Head of caudate nucleus (tissue), 42 donors: ENCODE results near the gene EXOC3.
A peak's percentile ranks its signal among the peaks of the same experiment; 100 is the strongest.

Experiments
- DNase-seq, 42 donors: peaks; one replicate each; pipeline versions ENCODE4 v3.0.0 to v3.0.0-alpha.2; 2020 to 2021; ENCODE audit warnings: mixed read lengths in 7 of 42
- intact Hi-C: fragments of 100-400 bp; cut with DNase I; formaldehyde crosslinking; loops from one replicate; pipeline ENCODE4 v1.15.0; 2022

EXOC3 gene

DNA sequence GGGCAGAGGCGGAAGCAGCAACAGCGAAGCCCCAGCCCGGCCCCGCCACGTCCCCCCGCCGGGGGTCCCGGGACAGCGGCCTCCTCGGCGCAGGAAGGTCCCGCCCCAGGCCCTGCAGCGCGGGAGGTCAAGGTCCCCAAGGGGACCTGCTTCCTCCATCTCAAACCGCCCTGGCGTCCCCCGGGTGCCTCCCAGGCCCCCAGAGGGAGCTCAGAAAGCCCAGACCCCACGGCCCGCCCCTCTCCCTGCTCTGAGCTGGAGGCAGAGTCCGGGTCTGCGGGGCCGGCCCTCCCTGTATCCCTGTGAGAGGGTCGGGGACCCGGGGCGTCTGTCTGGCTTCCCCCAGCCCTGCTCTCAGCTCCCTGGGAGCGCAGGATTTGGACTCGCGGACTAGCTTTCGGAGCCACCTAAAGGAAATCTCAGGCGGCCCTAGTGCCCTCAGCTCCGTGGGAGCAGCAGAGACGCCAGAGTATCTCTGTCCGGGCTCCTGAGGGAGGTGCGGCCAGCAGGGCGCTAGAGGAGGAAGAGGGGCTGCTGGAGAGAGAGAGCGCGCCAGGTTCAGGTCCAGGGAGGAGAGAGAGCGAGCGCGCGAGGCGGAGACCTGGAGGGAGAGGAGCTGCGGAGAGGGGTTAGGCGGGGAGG is 30.7 kb downstream of the EXOC3 start:
- DNase-seq: peak in 22 of 42 donors; percentile 9 to 51 (median 23)
- intact Hi-C loops: loop anchor here (2.0 to 10.0 kb wide), 2 partner anchors 31 to 421 kb away; partner anchors contain the start of genes BRD9, EXOC3 and TRIP13

DNA sequence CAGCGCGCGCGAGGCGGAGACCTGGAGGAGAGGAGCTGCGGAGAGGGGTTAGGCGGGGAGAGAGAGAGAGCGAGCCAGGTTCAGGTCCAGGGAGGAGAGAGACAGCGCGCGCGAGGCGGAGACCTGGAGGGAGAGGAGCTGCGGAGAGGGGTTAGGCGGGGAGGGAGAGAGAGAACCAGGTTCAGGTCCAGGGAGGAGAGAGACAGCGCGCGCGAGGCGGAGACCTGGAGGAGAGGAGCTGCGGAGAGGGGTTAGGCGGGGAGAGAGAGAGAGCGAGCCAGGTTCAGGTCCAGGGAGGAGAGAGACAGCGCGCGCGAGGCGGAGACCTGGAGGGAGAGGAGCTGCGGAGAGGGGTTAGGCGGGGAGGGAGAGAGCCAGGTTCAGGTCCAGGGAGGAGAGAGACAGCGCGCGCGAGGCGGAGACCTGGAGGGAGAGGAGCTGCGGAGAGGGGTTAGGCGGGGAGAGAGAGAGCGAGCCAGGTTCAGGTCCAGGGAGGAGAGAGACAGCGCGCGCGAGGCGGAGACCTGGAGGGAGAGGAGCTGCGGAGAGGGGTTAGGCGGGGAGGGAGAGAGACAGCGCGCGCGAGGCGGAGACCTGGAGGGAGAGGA is 31.4 kb downstream of the EXOC3 start:
- intact Hi-C loops: loop anchor here (10.0 kb wide), 1 partner anchor 420 kb away; the partner anchor contains the start of genes BRD9 and TRIP13
- DNase-seq: peak in 2 of 42 donors; percentile 1 to 5

DNA sequence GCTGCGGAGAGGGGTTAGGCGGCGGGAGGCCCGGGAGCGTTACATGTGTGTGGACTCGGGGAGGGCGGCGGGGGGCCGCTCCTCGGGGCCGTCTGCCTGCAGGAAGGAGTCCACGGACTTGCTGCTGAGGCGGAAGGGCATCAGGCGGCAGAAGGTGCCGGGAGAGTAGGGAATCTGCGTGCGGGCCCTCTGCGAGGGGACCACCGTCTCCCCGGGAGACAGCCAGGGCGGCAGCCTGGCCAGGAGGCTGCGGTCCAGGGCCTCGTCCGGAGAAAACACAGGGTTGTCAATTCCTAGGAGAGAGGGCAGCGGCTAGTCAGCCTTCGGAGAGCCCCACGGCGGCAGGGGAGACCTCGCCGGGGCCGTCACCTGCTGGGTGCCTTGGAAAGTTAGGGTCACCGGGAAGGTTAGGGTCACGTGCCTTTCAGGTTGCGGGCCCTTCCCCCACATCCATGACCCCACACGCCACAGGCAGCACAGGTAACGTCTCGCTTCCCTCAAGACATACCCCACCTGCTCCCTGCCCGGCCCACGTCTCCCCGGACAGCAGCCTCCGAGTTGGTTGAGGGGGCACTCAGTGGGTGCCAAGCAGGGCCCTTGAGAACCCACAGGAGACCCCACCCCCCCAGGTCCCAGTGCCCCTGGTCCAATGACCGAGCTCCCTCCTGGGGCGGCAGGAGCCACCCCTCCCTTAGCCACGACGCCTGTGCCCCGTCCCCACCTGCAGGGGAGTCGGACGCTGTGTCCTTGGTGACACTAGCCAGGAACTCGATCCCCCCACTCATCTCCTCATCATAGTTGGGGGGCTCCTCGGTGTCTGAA is 32.1 kb downstream of the EXOC3 start:
- DNase-seq: no peak

DNA sequence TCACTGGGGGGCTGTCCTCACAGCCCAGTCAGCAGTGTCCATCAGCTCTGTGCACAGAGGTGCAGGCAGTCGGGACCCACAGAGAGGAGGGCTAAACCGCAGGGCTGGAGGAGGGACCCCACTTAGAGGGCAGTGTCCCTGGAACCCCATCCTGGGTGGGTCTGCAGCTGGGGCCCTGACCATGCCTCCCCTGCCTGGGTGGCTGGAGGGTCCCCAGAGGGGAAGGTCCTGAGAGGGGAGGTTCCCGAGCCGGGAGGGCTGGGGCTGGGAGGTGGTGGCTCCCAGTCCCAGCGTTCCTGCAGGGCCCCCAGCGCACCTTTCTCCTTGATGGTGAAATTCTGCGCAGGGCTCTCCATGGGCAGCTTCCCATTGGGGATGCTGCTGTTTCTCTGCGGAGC is 32.7 kb downstream of the EXOC3 start:
- no peak for DNase-seq
- intact Hi-C loops: loop anchor here (5.0 to 10.0 kb wide), 2 partner anchors 142 to 419 kb away; partner anchors contain the start of genes BRD9 and TRIP13

More for the DNA sequence above, 32.1 kb downstream of the EXOC3 start:
- intact Hi-C loops: loop anchor here (5.0 to 10.0 kb wide), 2 partner anchors 142 to 420 kb away; partner anchors contain the start of genes BRD9 and TRIP13

DNA sequence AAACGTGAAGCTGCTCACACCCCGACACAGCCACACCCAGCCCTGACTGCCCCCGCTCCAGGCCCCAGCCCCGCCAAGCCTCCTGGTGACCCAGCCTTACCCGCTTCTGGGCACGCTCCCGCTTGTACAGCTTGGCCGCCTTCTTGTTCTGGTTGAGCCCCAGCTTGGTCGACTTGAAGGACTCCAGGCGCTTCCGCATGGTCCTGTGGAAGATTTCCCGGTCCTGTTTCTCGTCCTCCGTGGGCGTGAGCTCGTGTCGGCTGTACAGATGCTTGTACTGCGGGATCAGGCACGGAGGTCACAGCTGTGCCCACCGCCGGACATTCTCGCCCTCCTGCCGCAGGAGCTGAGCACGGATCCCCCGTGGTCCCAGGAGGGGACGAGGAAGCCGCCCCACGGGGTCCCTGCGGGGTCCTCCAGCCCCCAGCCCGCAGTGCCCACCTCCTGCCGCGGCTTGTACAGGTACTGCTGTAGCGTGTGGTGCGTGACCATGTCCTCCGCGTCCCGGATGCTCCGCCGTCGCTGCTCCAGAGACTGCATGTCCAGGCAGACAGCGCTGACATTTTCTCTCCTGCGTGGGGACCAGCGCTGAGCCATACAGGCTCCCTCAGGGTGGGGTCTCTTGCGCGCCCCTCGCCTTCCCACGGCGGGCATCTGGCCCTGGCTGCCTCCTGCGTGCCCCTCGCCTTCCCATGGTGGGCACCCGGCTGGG is 33.3 kb downstream of the EXOC3 start:
- intact Hi-C loops: loop anchor here (5.0 to 10.0 kb wide), 2 partner anchors 141 to 419 kb away; partner anchors contain the start of genes BRD9 and TRIP13
- DNase-seq: no peak

DNA sequence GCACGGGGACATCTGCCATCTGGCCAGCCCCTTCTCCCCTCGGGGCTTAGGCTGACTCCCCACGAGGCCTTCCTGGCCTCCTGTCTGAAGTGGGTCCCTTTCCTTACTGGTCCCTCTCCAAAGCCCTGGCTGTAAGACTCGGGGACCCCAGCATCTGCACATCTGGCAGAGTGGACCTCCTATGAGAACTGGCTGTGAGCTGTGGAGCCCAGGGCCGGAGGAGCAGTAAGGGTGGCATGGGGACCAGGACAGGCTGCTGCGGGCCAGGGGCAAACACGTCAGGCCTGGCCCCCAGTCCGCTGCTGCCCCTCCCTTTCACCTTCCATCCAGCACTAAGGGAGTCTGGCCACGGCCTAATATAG is 33.8 kb downstream of the EXOC3 start:
- no peak for DNase-seq
- intact Hi-C loops: loop anchor here (5.0 to 10.0 kb wide), 2 partner anchors 141 to 418 kb away; partner anchors contain the start of genes BRD9 and TRIP13

DNA sequence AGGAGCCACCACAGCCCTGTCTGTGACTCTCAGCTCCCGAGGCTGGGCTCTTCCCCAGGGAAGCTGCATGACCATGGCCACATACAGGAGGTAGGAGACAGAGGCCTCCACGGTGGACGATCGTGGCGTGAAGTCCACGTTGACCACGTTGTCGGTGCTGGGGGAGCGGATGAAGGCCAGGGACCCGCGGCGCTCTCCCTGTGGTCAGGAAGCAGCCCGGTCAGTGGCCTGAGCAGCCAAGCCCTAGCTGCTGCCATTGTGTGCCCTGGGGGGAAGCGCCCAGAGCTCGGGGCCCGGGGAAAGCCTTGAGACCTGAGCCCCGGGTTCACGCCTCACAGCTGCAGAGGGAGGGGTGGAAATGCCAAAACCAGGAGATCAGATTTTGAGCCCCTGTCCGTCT is 34.3 kb downstream of the EXOC3 start:
- DNase-seq: no peak
- intact Hi-C loops: loop anchor here (5.0 to 10.0 kb wide), 2 partner anchors 140 to 418 kb away; partner anchors contain the start of genes BRD9 and TRIP13

DNA sequence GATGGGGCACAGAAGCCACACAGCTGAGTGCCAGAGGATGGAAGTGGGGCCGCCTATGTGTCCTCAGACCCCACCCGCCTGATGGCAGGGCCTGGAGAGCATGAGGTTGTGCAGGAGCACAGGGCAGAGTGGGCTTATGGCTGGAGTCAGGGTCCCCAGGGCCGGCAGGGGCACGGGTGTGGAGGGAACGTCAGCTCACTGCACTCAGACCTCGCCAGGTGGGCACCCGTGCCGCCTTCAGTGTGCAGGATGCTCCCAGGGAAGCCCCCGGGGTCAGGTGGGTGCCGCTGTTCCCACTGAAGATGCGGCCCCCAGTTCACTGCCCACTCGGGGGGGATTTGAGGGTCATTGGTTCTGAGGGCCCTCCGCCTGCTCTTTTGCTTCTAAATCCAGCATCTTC is 34.9 kb downstream of the EXOC3 start:
- intact Hi-C loops: loop anchor here (5.0 to 10.0 kb wide), 2 partner anchors 139 to 417 kb away; partner anchors contain the start of genes BRD9 and TRIP13
- no peak for DNase-seq

DNA sequence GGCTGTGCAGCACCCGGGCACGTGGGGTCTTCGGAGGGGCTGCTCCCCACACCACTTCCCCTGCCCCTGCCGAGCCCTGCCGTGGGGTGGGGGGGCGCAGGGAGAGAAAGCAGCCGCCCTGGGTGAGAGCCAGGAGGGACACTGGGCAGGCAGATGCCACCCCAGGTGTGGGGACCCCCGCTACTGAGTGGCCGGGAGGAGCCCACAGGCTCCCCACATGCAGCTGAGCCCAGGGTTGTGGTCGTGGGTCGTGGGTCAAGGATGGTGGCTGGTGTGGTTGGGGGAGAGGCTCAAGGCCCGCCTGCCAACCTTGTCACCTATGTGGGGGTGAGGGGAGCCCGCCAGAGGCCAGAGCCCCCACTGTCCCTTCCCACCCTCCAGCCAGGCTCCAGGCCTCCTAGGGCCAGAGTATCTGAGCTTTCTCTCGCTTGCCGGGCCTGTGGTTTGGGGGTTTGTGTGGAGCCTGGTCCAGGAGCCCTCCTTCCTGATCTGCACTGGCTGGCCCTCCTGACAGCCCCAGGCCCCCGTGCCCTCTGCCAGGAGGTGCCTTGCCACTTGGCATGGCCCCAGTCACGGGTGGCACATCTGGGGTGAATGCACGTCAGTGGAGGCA is 35.5 kb downstream of the EXOC3 start:
- intact Hi-C loops: loop anchor here (5.0 to 10.0 kb wide), 2 partner anchors 139 to 416 kb away; partner anchors contain the start of genes BRD9 and TRIP13
- no peak for DNase-seq

DNA sequence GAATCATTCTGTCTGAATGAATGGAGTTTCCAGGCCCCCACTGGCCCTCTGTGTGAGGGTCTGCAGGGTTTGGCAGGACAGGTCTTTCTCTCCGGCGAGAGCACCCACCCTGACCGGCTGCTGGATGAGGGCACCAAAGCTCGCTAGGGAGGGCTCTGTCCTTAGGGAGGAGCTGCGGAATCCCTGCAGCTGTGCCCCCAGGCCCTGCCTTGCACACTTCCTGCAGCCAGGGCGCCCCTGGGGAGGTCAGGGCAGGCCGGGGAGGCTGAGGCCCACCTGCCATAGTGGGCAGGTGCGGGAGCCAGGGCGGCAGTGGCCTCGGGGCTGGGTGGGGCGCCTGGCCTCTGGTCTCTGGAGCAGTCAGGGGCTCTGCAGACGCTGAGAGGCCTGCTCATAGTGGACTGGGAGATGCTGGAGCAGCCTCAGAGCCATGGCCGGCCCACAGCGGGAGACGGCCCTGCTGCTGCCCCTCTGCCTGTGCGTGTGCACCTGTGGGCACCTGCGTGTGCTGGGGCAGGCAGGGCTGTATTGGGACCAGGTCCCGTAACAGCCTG is 36.1 kb downstream of the EXOC3 start:
- intact Hi-C loops: loop anchor here (5.0 to 10.0 kb wide), 2 partner anchors 138 to 416 kb away; partner anchors contain the start of genes BRD9 and TRIP13
- no peak for DNase-seq

DNA sequence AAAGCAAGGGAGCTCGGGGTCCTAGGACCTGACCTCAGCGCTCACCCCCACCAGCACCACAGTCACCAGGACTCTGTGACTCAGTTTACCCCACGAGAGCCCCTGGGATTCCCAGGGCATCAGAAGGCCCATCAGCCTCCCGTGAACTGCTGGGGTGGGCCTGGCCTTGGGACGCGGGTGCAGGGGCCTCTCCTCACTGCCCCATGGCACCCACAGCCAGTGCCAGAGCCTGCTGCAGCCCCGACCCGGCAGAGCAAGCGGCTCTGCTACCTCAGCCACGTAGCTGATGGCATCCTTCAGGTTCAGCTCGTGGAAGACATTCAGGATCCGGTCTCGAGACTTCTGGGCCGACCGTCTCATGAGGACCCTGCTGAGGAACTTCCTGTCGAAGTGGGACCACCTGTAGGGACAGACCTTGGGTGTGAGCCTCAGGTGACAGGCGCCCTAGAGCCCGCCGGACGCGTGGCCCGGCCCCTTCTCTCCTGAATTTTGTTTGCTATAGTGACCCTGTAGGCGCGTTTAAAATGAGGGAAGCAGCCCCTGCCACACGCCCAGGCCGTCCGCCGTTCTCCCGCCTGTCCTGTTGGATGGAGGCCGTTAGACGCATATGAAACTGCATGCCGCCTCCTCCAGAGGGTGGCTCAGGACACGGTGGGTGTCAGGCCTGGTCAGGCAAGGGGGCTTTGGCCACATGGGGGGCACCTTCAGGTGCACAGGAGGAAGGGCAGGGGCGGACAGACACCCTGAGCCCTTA is 36.8 kb downstream of the EXOC3 start:
- DNase-seq: no peak
- intact Hi-C loops: loop anchor here (5.0 to 10.0 kb wide), 2 partner anchors 138 to 415 kb away; partner anchors contain the start of genes BRD9 and TRIP13

DNA sequence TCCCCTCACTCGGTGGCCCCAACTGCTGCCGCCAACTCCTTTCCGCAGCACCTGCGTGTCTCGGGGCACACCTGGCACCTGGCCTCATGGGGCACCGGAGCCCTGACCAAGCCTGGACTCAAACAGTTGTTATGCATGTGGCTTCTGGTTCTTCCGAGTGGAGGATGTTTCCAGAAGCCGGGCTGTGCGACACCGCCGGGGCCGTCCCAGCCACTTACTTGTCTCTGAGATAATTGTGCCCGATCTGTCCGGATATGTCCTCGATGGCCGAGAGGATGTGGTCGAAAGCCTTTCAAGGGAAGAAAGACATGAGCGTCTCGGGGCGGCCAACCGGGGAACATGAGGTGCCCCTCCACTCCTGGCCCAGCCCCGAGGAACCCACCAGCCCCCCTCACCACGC is 38.4 kb downstream of the EXOC3 start:
- no peak for DNase-seq
- intact Hi-C loops: no loop called here

DNA sequence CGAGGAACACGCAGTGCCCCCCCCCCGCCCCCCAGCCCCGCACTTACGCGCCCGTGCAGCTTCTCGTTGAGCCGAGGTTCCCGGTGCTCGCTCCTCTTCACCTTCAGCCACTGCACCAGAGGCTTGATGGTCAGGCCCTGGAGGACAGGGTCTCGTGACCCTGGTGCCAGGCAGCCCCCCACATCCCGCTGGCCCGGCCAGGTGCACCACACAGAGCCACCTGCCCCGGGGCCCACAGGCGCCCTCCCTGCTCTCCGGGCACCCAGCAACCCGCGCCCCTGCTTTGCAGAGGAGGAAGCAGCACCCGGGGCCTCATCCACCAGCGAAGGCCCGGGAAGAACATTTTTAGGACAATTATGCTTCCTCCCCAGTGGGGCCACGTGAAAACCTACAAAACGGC is 39.0 kb downstream of the EXOC3 start:
- intact Hi-C loops: no loop called here
- no peak for DNase-seq

DNA sequence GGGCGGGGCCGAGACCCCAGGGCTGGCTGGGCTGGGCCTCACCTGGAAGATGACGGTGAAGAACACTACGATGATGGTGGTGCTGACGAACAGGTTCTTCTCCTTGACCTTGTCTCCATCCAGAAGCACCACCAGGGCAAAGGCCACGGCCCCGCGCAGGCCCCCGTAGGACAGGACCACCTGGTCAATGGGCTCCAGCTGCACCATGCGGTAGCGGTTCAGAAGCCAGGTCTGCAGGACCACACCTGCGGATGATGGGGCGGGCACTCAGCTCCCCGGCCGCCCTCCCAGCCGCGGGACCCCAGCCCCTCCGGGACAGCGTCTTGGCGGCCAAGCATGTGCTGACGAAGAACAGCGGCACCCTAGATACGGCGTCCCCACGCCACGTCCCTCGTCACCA is 39.5 kb downstream of the EXOC3 start:
- intact Hi-C loops: no loop called here

DNA sequence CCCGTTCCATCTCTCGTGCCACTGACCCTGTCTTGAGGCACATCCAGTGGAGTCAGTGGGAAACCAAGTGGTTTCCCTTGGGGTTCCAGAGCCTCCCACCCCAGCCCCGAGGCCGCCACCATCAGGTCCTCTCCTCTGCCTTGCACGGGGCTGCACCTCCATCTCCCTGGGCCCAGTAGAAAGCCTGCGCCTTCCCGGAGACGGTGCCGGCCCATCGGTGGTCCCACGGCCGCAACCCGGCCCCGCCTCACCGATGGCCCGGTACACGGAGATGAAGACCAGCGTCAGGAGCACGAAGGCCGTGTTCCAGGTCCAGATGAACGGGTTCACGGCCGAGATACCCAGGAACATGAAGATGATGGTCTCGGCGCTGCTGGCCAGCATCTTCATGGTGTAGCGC is 40.0 kb downstream of the EXOC3 start:
- intact Hi-C loops: no loop called here
- no peak for DNase-seq

More for the DNA sequence above, 39.5 kb downstream of the EXOC3 start:
- no peak for DNase-seq

DNA sequence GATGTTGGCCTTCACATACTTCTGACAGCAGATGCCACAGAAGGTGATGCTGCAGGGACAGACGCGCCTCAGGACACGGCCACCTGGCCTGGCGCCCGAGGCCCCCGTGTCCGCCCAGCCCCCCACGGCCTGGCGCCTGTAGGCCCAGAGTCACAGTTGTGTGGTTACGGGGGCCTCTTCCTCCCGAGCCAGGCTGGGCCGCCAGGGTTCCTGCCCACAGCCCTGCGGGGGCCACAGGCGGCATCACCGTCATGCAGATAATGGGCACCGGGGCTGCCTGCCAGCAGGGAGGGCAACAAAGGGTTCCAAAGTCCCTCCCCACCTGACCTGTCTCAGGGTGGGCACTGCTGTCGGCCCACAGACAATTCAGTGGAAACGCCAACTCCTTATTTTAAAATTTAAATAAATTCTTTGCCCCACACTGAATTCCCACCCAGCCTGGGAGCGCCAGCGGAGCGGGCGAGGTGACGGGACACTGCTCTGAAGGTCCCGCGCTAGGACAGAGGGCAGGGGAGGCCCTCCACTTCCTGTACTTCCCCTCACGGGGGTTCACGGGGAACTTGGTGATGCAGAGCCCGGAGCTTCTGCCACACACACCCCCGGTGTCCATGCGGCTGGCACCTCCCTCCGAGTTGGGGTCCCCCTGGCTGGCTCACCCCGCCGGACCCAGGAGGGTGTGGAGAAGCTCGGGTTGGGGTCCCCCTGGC is 40.6 kb downstream of the EXOC3 start:
- intact Hi-C loops: no loop called here
- no peak for DNase-seq

DNA sequence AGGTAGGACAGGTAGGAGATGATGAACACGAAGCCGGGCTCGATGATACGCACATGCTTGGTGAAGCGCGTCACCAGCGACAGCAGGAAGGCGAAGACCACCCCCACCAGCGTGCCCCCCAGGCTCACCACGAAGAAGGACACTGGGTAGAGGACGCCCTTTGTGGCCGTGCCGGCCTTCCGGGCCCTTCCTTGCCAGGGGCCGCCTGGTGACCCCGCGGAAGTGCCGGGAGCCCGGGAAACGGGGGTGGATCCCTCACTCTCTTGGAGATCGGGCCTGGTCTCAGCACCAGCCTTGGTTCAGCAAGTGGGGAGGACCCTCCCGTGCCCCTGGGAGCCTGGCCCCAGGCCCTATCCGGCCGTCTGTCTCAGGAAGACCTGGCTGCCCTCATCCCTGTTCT is 41.6 kb downstream of the EXOC3 start:
- DNase-seq: no peak
- intact Hi-C loops: no loop called here
